ENCODE results near the gene SUMO2. TPM values are rescaled to one million over a fixed set of nuclear protein-coding genes. Genes with fewer than 3 reads are reported as not detected.

The SUMO2 gene
- total and polyA plus RNA-seq, 2 of the 13 experiments (the other 11 are each of a cell fraction or from before 2014, with no cell fraction given): 337 to 553 TPM

- in situ Hi-C loops (cut with HindIII; ENCODE audit: extremely low pct_ligation_motif_present, low pct_unique_long_range_greater_than_20kb) (no loop called here), intact Hi-C loops (cut with micrococcal nuclease; ENCODE audit: unreplicated experiment) (no loop called here)
- Histone ChIP-seq H2AFZ (ENCODE audit: low read length) (no peak overlapping the region), H3K9ac (ENCODE audit: insufficient read depth, low read depth, low read length) (no peak overlapping the region), H3K4me3 (replicated peaks in 1 of 3; ENCODE audit: insufficient read depth in 1 of 3, low read depth in 2 of 3, low read length in 3 of 3) (no peak overlapping the region), H3K4me1 (ENCODE audit: insufficient read depth, low read length) (peaks cover 22% of the 10 kb centered on the region), H3K79me2 (ENCODE audit: insufficient read depth, low read length) (peaks cover 41% of the 10 kb centered on the region), H4K20me1 (ENCODE audit: insufficient read depth, low read length) (no peaks in the 10 kb centered on the region), H3K9me3 (ENCODE audit: low read length) (no peaks in the 10 kb centered on the region), H3K4me2 (ENCODE audit: low read depth, low read length) (peak overlapping the region; percentile 85; the same call in 1 of the 2 replicates), H3K27me3 (ENCODE audit: control insufficient read depth in 1 of 2, insufficient read depth in 2 of 2, low read length in 2 of 2) (no peaks in the 10 kb centered on the region; a peak in 1 of 5 replicates), H3K36me3 (replicated peaks in 1 of 2; ENCODE audit: control insufficient read depth in 1 of 2, insufficient read depth in 2 of 2, low read length in 2 of 2) (peaks cover 14 to 44% of the 10 kb centered on the region in 2 experiments), H3K27ac (ENCODE audit: extremely low read length, insufficient read depth, low read length) (no peak overlapping the region)
- BruUV-seq (replicated peaks): no TSS peak
- FAIRE-seq (no peak), DNase-seq (ENCODE audit: low spot score) (no peak), ATAC-seq (no peak)
- TF ChIP-seq ATF3 (CRISPR knock-in tag; IDR thresholded peaks at IDR 0.05) (no peak), ZNF816 (CRISPR knock-in tag; IDR thresholded peaks at IDR 0.05; ENCODE audit: borderline replicate concordance) (no peak), ATF2 (CRISPR knock-in tag; IDR thresholded peaks at IDR 0.05) (no peak), ZSCAN20 (CRISPR knock-in tag; IDR thresholded peaks at IDR 0.05; ENCODE audit: borderline replicate concordance) (no peak), MYNN (CRISPR knock-in tag; IDR thresholded peaks at IDR 0.05; ENCODE audit: low read depth) (no peak), RELA (CRISPR knock-in tag; IDR thresholded peaks at IDR 0.05) (no peak), MNT (IDR thresholded peaks at IDR 0.05) (no peak), ZUFSP (CRISPR knock-in tag; IDR thresholded peaks at IDR 0.05; ENCODE audit: borderline replicate concordance) (no peak), ZNF724P (CRISPR knock-in tag; IDR thresholded peaks at IDR 0.05; ENCODE audit: borderline replicate concordance) (no peak), ZNF879 (CRISPR knock-in tag; IDR thresholded peaks at IDR 0.05) (no peak), HES4 (CRISPR knock-in tag; IDR thresholded peaks at IDR 0.05; ENCODE audit: borderline replicate concordance) (no peak), ZNF615 (CRISPR knock-in tag; IDR thresholded peaks at IDR 0.05; ENCODE audit: borderline replicate concordance) (no peak), U2AF1 (optimal IDR thresholded peaks at IDR 0.05; ENCODE audit: low read depth, low read length) (no peak)
- ChIA-PET CTCF (ENCODE audit: low intra/inter-chr PET ratio, low total read pairs) (no interaction called here), POLR2A (interaction anchor here (0.6 to 1.8 kb wide), 3 partner anchors 53 to 98 kb away, joined by 3 to 5 read pairs (median 3); partner anchors contain the start of genes GGA3 and MRPS7)
- WGBS (ENCODE audit: low lambda C conversion rate): 91% methylated on average over 9 of the region's 9 CpGs
Observed at GRCh38 chr17:75208161-75208560, 25.4 kb upstream of the SUMO2 start.

Measured in HepG2 (cell line).